IMR-90 (cell line): ENCODE results near the gene GPR3. TPM values are rescaled to one million over a fixed set of nuclear protein-coding genes. Genes with fewer than 3 reads are reported as not detected.
A peak's percentile ranks its signal among the peaks of the same experiment; 100 is the strongest.

ENCODE experiments used
- ATAC-seq: fragments of 200-7000 bp; cut with Tn5 transposase; 2 replicates; pipeline ENCODE4 v1.9.1; 2020; ENCODE audit warnings: low read depth, mild to moderate bottlenecking, moderate library complexity
- BruUV-seq: library from RNA; stranded (reverse); fragments of 400-500 nt; replicated peaks from 2 replicates; lab custom pipeline; 2021; lab: Mats Ljungman, UMichigan
- CTCF ChIA-PET: fragments of 300-600 bp; formaldehyde crosslinking; extraction: SDS; loops from one replicate; lab custom pipeline; 2021; ENCODE audit warnings: antibody characterized with exemption; lab: Yijun Ruan, JAX
- POLR2A ChIA-PET: fragments of 300-600 bp; sonication (Branson Sonifier 250); formaldehyde crosslinking; loops from one replicate; lab custom pipeline; 2022; ENCODE audit warnings: antibody characterized with exemption; ENCODE audit not compliant: unreplicated experiment; lab: Charles Lee
- DNase-seq: peaks from one replicate; pipeline ENCODE4 v3.0.0; 2013
- H2AFZ ChIP-seq: replicated peaks from 2 replicates; pipeline ENCODE3; 2013; ENCODE audit warnings: low read length, mild to moderate bottlenecking; ENCODE audit not compliant: poor library complexity
- H2AK5ac ChIP-seq: 2 replicates; pipeline ENCODE4 v1.6.1; 2013; ENCODE audit warnings: low read depth, low read length, inconsistent platforms
- H2AK9ac ChIP-seq: replicated peaks from 2 replicates; pipeline ENCODE3; 2013; ENCODE audit warnings: mild to moderate bottlenecking, low read depth, low read length, moderate library complexity; ENCODE audit not compliant: poor library complexity
- H2BK120ac ChIP-seq: 2 replicates; pipeline ENCODE4 v1.6.1; 2013; ENCODE audit warnings: low read depth, low read length, inconsistent platforms
- H2BK15ac ChIP-seq: 3 replicates; pipeline ENCODE4 v1.6.1; 2013; ENCODE audit warnings: low read depth, low read length, inconsistent platforms
- H2BK20ac ChIP-seq: 2 replicates; pipeline ENCODE4 v1.6.1; 2013; ENCODE audit warnings: low read depth, mild to moderate bottlenecking, inconsistent platforms, low read length, moderate library complexity
- H2BK5ac ChIP-seq: 2 replicates; pipeline ENCODE4 v1.6.1; 2013; ENCODE audit warnings: mild to moderate bottlenecking, low read depth, low read length, inconsistent platforms; ENCODE audit not compliant: poor library complexity, severe bottlenecking
- H3K14ac ChIP-seq: replicated peaks from 2 replicates; pipeline ENCODE4 v1.6.1; 2013; ENCODE audit warnings: low read depth, low read length, inconsistent platforms
- H3K18ac ChIP-seq: 2 replicates; pipeline ENCODE4 v1.6.1; 2013; ENCODE audit warnings: low read depth, low read length, control low read depth
- H3K23ac ChIP-seq: 2 replicates; pipeline ENCODE4 v1.6.1; 2013; ENCODE audit warnings: low read depth, low read length, inconsistent platforms
- H3K27ac ChIP-seq: 2 replicates; pipeline ENCODE4 v1.5.1; 2013; ENCODE audit warnings: mild to moderate bottlenecking, control low read depth, low read length; ENCODE audit not compliant: insufficient read depth
- H3K27me3 ChIP-seq: 2 replicates; pipeline ENCODE4 v1.6.1; 2013; ENCODE audit warnings: low read length; ENCODE audit not compliant: control insufficient read depth, insufficient read depth
- H3K36me3 ChIP-seq: 2 replicates; pipeline ENCODE4 v1.6.1; 2013; ENCODE audit warnings: low read length, mixed read lengths; ENCODE audit not compliant: control insufficient read depth, insufficient read depth
- H3K4ac ChIP-seq: 2 replicates; pipeline ENCODE4 v1.6.1; 2013; ENCODE audit warnings: low read depth, low read length, inconsistent platforms
- H3K4me1 ChIP-seq: 2 replicates; pipeline ENCODE4 v1.6.1; 2013; ENCODE audit warnings: low read length, mixed read lengths; ENCODE audit not compliant: control insufficient read depth, insufficient read depth
- H3K4me2 ChIP-seq: 2 replicates; pipeline ENCODE4 v1.6.1; 2013; ENCODE audit warnings: low read depth, mild to moderate bottlenecking, control low read depth, low read length, moderate library complexity
- H3K4me3 ChIP-seq: 2 replicates; pipeline ENCODE4 v1.5.1; 2013; ENCODE audit warnings: low read depth, mild to moderate bottlenecking, control low read depth, low read length, moderate library complexity; ENCODE audit not compliant: insufficient read depth
- H3K56ac ChIP-seq: 2 replicates; pipeline ENCODE4 v1.6.1; 2013; ENCODE audit warnings: low read length, inconsistent platforms; ENCODE audit not compliant: insufficient read depth; ENCODE audit errors: extremely low read depth
- H3K79me1 ChIP-seq, 2 experiments: 2 replicates each; pipeline ENCODE4 v1.6.1; 2013; ENCODE audit warnings: low read length in 2 of 2, inconsistent platforms in 1 of 2, low read depth in 1 of 2
- H3K9ac ChIP-seq: 2 replicates; pipeline ENCODE4 v1.6.1; 2013; ENCODE audit warnings: low read depth, low read length, control low read depth
- H3K9me1 ChIP-seq: 2 replicates; pipeline ENCODE4 v1.6.1; 2013; ENCODE audit warnings: low read length, inconsistent platforms; ENCODE audit not compliant: insufficient read depth
- H3K9me3 ChIP-seq: 2 replicates; pipeline ENCODE4 v1.6.1; 2013; ENCODE audit warnings: low read length; ENCODE audit not compliant: control insufficient read depth, insufficient read depth
- H4K20me1 ChIP-seq: 2 replicates; pipeline ENCODE4 v1.6.1; 2013; ENCODE audit warnings: low read length, inconsistent platforms; ENCODE audit not compliant: insufficient read depth
- H4K5ac ChIP-seq: 2 replicates; pipeline ENCODE4 v1.6.1; 2013; ENCODE audit warnings: mild to moderate bottlenecking, low read depth, low read length, control low read depth
- H4K8ac ChIP-seq, 2 experiments: 2 replicates each; pipeline ENCODE4 v1.6.1; 2013; ENCODE audit warnings: low read depth in 2 of 2, low read length in 2 of 2, control low read depth in 1 of 2, inconsistent platforms in 1 of 2
- H4K91ac ChIP-seq: 2 replicates; pipeline ENCODE4 v1.6.1; 2013; ENCODE audit warnings: low read depth, low read length, inconsistent platforms; ENCODE audit not compliant: insufficient read depth
- BHLHE40 ChIP-seq: fragments of 150-350 bp; IDR thresholded peaks from 2 replicates; pipeline ENCODE4 v1.6.1; 2016; ENCODE audit warnings: mild to moderate bottlenecking, low read depth, low read length
- CEBPB ChIP-seq: IDR thresholded peaks from 2 replicates; pipeline ENCODE4 v1.6.1; 2012; ENCODE audit warnings: low read depth, low read length, improper control_type of control experiment
- FOS ChIP-seq: fragments of 150-350 bp; IDR thresholded peaks from 2 replicates; pipeline ENCODE4 v1.6.1; 2016; ENCODE audit warnings: low read depth, low read length
- MAFK ChIP-seq: IDR thresholded peaks from 2 replicates; pipeline ENCODE4 v1.6.1; 2012; ENCODE audit warnings: low read depth, low read length, improper control_type of control experiment
- MAZ ChIP-seq: IDR thresholded peaks from 2 replicates; pipeline ENCODE4 v1.6.1; 2012; ENCODE audit warnings: low read depth, mild to moderate bottlenecking, low read length, improper control_type of control experiment, moderate library complexity, borderline replicate concordance
- NFE2L2 ChIP-seq: fragments of 150-350 bp; IDR thresholded peaks from 2 replicates; pipeline ENCODE4 v1.6.1; 2016; ENCODE audit warnings: low read depth, mild to moderate bottlenecking, low read length
- POLR2A ChIP-seq: IDR thresholded peaks from 2 replicates; pipeline ENCODE4 v1.6.1; 2012; ENCODE audit warnings: mild to moderate bottlenecking, low read depth, low read length
- RAD21 ChIP-seq: IDR thresholded peaks from 2 replicates; pipeline ENCODE4 v1.6.1; 2012; ENCODE audit warnings: low read length, improper control_type of control experiment
- RCOR1 ChIP-seq: IDR thresholded peaks from 2 replicates; pipeline ENCODE4 v1.6.1; 2012; ENCODE audit warnings: mild to moderate bottlenecking, low read length, improper control_type of control experiment; ENCODE audit not compliant: insufficient replicate concordance
- RFX5 ChIP-seq: IDR thresholded peaks from 2 replicates; pipeline ENCODE4 v1.8.0; 2012; ENCODE audit warnings: low read depth, mild to moderate bottlenecking, low read length, moderate library complexity
- SMC3 ChIP-seq: fragments of 150-350 bp; IDR thresholded peaks from 2 replicates; pipeline ENCODE4 v1.6.1; 2016; ENCODE audit warnings: low read depth, mild to moderate bottlenecking, antibody characterized with exemption, low read length, moderate library complexity
- WGBS, 2 experiments: methylation state at CpG; one replicate each; pipeline versions ENCODE4 v1.1.5 to v1.1.7; 2013; ENCODE audit warnings: missing lambda C conversion rate in 2 of 2; ENCODE audit not compliant: insufficient read length in 1 of 2; ENCODE audit errors: extremely low coverage in 2 of 2; 5-methylcytosine and 5-hydroxymethylcytosine counted together
- dilution Hi-C: fragments of 300-500 bp; cut with HindIII; formaldehyde crosslinking; loops from one replicate; pipeline ENCODE4 v1.14.3; 2018; ENCODE audit warnings: low sequenced_read_pairs; ENCODE audit not compliant: unreplicated experiment
- in situ Hi-C: fragments of 300-500 bp; cut with MboI; formaldehyde crosslinking; loops from 3 replicates; pipeline ENCODE4 v1.14.3; 2019; ENCODE audit warnings: low sequenced_read_pairs, inconsistent platforms, mixed read lengths
- intact Hi-C: fragments of 100-400 bp; cut with micrococcal nuclease; formaldehyde crosslinking; loops from 2 replicates; pipeline ENCODE4 v1.10.0; 2022
- polyA plus RNA-seq, 3 experiments: library from polyadenylated mRNA; depleted of rRNA; stranded (reverse); fragments of >200 nt; gene quantifications; 2 replicates each; pipeline ENCODE4 v1.2.3, GENCODE V29; 2012; ENCODE audit warnings: low replicate concordance in 1 of 3
- total RNA-seq: library from RNA; depleted of rRNA; stranded (reverse); fragments of >200 nt; gene quantifications from 2 replicates; pipeline ENCODE4 v1.2.3, GENCODE V29; 2012
- TF ChIP-seq, protein P1 (sequence below): fragments of 150-350 bp; IDR thresholded peaks from 2 replicates; pipeline ENCODE4 v1.6.1; 2017; ENCODE audit warnings: mild to moderate bottlenecking, antibody characterized with exemption, low read length, low read depth
- TF ChIP-seq, protein P2 (sequence below): fragments of 150-350 bp; IDR thresholded peaks from 2 replicates; pipeline ENCODE4 v1.6.1; 2016; ENCODE audit warnings: low read depth, mild to moderate bottlenecking, low read length, moderate library complexity, borderline replicate concordance
- TF ChIP-seq, protein P3 (sequence below): conservative IDR thresholded peaks from 2 replicates; pipeline ENCODE4 v1.5.1; 2012; ENCODE audit warnings: mild to moderate bottlenecking, low read depth, low read length, improper control_type of control experiment

The GPR3 gene
- total and polyA plus RNA-seq, 2 of the 4 experiments (the other 2 are of a cell fraction) = 0.72 to 4.8 TPM

DNA sequence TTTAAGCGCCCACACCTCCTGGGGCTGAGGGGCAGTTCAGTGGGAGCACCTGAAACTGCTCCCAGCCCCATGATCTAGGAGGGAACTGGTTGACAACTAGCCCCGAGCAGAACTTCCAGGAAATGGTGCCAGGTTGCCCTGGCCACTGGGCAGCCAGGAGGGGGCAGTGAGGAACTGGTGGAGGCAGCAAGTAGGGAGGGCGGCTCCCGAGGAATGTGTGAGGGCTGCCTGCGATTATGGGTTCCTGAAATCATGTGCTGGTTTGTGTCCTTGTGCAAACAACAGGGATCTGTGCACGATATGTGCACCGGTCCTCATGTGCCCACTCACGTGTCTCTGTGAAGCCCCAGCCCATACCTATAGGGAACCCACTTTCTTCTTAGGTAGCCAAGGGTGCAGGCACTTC lies 9.9 kb downstream of the GPR3 start:
- H3K9ac ChIP-seq = no peak overlapping the region
- H3K9me1 ChIP-seq = peaks cover 14% of the 10 kb centered on the region
- no peak overlapping the region for H3K56ac ChIP-seq
- no peak overlapping the region for H3K23ac ChIP-seq
- no peak overlapping the region for H4K5ac ChIP-seq
- no peak overlapping the region for H3K4me2 ChIP-seq
- peak; percentile 52 for ATAC-seq
- no peak overlapping the region for H2BK5ac ChIP-seq
- BruUV-seq = no TSS peak
- H4K8ac ChIP-seq = peak overlapping the region in 1 of 2 experiments; percentile 35; a peak in 1 of 4 replicates
- intact Hi-C loops (loop anchor here (1.0 kb wide), 1 partner anchor 204 kb away; no protein-coding TSS in a partner anchor), in situ Hi-C loops (no loop called here), dilution Hi-C loops (no loop called here)
- no peaks in the 10 kb centered on the region for H3K9me3 ChIP-seq
- no peak overlapping the region for H3K18ac ChIP-seq
- peak overlapping the region; percentile 66; the same call in 1 of the 2 replicates for H2AK5ac ChIP-seq
- ChIA-PET CTCF (interaction anchor here (1.1 kb wide), 1 partner anchor 10 kb away, joined by 3 read pairs; no protein-coding TSS in a partner anchor), POLR2A (no interaction called here)
- H2BK20ac ChIP-seq = no peak overlapping the region
- peaks cover 0 to 10% of the 10 kb centered on the region in 2 experiments; a peak in 1 of 4 replicates for H3K79me1 ChIP-seq
- no peak overlapping the region for H3K4me3 ChIP-seq
- peak overlapping the region; percentile 76 for H2AFZ ChIP-seq
- no peak overlapping the region for H3K4ac ChIP-seq
- peak overlapping the region; percentile 70 for H2AK9ac ChIP-seq
- peaks cover 12% of the 10 kb centered on the region; the same call in 1 of the 2 replicates for H4K20me1 ChIP-seq
- no peaks in the 10 kb centered on the region for H3K27me3 ChIP-seq
- H2BK120ac ChIP-seq = no peak overlapping the region
- TF ChIP-seq RCOR1 = no peak
- no peak for TF ChIP-seq BHLHE40
- no peak for TF ChIP-seq RFX5
- peak; percentile 65 for TF ChIP-seq RAD21
- peak; percentile 43; the same call in 1 of the 2 replicates for TF ChIP-seq MAZ
- no peak for TF ChIP-seq CEBPB
- TF ChIP-seq, protein P1, sequence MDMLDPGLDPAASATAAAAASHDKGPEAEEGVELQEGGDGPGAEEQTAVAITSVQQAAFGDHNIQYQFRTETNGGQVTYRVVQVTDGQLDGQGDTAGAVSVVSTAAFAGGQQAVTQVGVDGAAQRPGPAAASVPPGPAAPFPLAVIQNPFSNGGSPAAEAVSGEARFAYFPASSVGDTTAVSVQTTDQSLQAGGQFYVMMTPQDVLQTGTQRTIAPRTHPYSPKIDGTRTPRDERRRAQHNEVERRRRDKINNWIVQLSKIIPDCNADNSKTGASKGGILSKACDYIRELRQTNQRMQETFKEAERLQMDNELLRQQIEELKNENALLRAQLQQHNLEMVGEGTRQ = no peak
- no peak for TF ChIP-seq POLR2A
- peak; percentile 47 for TF ChIP-seq SMC3
- TF ChIP-seq, protein P2, sequence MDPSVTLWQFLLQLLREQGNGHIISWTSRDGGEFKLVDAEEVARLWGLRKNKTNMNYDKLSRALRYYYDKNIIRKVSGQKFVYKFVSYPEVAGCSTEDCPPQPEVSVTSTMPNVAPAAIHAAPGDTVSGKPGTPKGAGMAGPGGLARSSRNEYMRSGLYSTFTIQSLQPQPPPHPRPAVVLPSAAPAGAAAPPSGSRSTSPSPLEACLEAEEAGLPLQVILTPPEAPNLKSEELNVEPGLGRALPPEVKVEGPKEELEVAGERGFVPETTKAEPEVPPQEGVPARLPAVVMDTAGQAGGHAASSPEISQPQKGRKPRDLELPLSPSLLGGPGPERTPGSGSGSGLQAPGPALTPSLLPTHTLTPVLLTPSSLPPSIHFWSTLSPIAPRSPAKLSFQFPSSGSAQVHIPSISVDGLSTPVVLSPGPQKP = no peak
- no peak for TF ChIP-seq NFE2L2
- TF ChIP-seq, protein P3, sequence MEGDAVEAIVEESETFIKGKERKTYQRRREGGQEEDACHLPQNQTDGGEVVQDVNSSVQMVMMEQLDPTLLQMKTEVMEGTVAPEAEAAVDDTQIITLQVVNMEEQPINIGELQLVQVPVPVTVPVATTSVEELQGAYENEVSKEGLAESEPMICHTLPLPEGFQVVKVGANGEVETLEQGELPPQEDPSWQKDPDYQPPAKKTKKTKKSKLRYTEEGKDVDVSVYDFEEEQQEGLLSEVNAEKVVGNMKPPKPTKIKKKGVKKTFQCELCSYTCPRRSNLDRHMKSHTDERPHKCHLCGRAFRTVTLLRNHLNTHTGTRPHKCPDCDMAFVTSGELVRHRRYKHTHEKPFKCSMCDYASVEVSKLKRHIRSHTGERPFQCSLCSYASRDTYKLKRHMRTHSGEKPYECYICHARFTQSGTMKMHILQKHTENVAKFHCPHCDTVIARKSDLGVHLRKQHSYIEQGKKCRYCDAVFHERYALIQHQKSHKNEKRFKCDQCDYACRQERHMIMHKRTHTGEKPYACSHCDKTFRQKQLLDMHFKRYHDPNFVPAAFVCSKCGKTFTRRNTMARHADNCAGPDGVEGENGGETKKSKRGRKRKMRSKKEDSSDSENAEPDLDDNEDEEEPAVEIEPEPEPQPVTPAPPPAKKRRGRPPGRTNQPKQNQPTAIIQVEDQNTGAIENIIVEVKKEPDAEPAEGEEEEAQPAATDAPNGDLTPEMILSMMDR = peak; percentile 60
- no peak for TF ChIP-seq FOS
- TF ChIP-seq MAFK = no peak
- DNase-seq = peak; percentile 55
- no peak overlapping the region for H3K27ac ChIP-seq
- H4K91ac ChIP-seq = no peak overlapping the region; the same call in 1 of the 2 replicates
- no CpG with 5 or more reads among the region's 8 CpGs for WGBS, 2 experiments
- H3K14ac ChIP-seq = no peak overlapping the region
- peaks cover 19% of the 10 kb centered on the region for H3K4me1 ChIP-seq
- peaks cover 10% of the 10 kb centered on the region for H3K36me3 ChIP-seq
- no peak overlapping the region for H2BK15ac ChIP-seq
